Neural cell (in vitro differentiated cells): ENCODE data around the gene CUBN. TPM values are rescaled to one million over a fixed set of nuclear protein-coding genes. Genes with fewer than 3 reads are reported as not detected.

ENCODE experiments used
- H2AFZ ChIP-seq: fragments of 200-600, 300-800 bp; sonication (generic), shearing (Covaris generic); 2 replicates; pipeline ENCODE4 v1.6.0; 2014; ENCODE audit warnings: low read depth, mild to moderate bottlenecking, antibody characterized with exemption, low read length, moderate library complexity
- H3F3A ChIP-seq: fragments of 200-600 bp; shearing (Covaris generic); 2 replicates; pipeline ENCODE4 v1.6.1; 2016; ENCODE audit warnings: mild to moderate bottlenecking, moderate library complexity, mixed read lengths, antibody characterized with exemption, low read length; ENCODE audit not compliant: insufficient read depth, poor library complexity, severe bottlenecking
- H3K27ac ChIP-seq: fragments of 200-600, 300-800 bp; sonication (generic), shearing (Covaris generic); 2 replicates; pipeline ENCODE4 v1.5.1; 2014; ENCODE audit warnings: mild to moderate bottlenecking, low read length, moderate library complexity
- H3K27me3 ChIP-seq: fragments of 300-800, 200-600 bp; sonication (generic), shearing (Covaris generic); 2 replicates; pipeline ENCODE4 v1.6.0; 2014; ENCODE audit warnings: mild to moderate bottlenecking, low read depth, low read length, moderate library complexity; ENCODE audit not compliant: insufficient read depth
- H3K36me3 ChIP-seq: fragments of 300-800, 200-600 bp; sonication (generic), shearing (Covaris generic); 2 replicates; pipeline ENCODE4 v1.5.1; 2014; ENCODE audit warnings: mild to moderate bottlenecking, antibody characterized with exemption, low read length, moderate library complexity; ENCODE audit not compliant: insufficient read depth
- H3K4me2 ChIP-seq: fragments of 300-800, 200-600 bp; sonication (generic), shearing (Covaris generic); 2 replicates; pipeline ENCODE4 v1.6.0; 2014; ENCODE audit warnings: mild to moderate bottlenecking, low read length
- H3K4me3 ChIP-seq: fragments of 300-800, 200-600 bp; sonication (generic), shearing (Covaris generic); 2 replicates; pipeline ENCODE4 v1.5.1; 2014; ENCODE audit warnings: mild to moderate bottlenecking, low read length, moderate library complexity
- H3K79me2 ChIP-seq: fragments of 200-600 bp; shearing (Covaris generic); replicated peaks from 2 replicates; pipeline ENCODE4 v1.6.0; 2014; ENCODE audit warnings: mild to moderate bottlenecking, low read length, moderate library complexity; ENCODE audit not compliant: insufficient read depth
- H3K9ac ChIP-seq: fragments of 300-800, 200-600 bp; sonication (generic), shearing (Covaris generic); 2 replicates; pipeline ENCODE4 v1.6.1; 2016; ENCODE audit warnings: mild to moderate bottlenecking, low read length, mixed read lengths
- H3K9me2 ChIP-seq: fragments of 200-600 bp; shearing (Covaris generic); 2 replicates; pipeline ENCODE4 v1.6.1; 2016; ENCODE audit warnings: mild to moderate bottlenecking, low read length, mixed read lengths; ENCODE audit not compliant: insufficient read depth
- H3K9me3 ChIP-seq: fragments of 200-600, 300-800 bp; sonication (generic), shearing (Covaris generic); 2 replicates; pipeline ENCODE4 v1.6.1; 2016; ENCODE audit warnings: mild to moderate bottlenecking, mixed run types, low read length, moderate library complexity, mixed read lengths
- H4K20me1 ChIP-seq: fragments of 200-600 bp; shearing (Covaris generic); 2 replicates; pipeline ENCODE4 v1.6.1; 2016; ENCODE audit warnings: mild to moderate bottlenecking, mixed run types; ENCODE audit not compliant: insufficient read depth
- CTCF ChIP-seq: fragments of 450-650 bp; IDR thresholded peaks from 2 replicates; pipeline ENCODE4 v1.5.1; 2014; ENCODE audit warnings: antibody characterized with exemption, mild to moderate bottlenecking, moderate library complexity; ENCODE audit not compliant: poor library complexity, severe bottlenecking
- EP300 ChIP-seq: fragments of 450-650 bp; conservative IDR thresholded peaks from 2 replicates; pipeline ENCODE4 v1.6.1; 2014; ENCODE audit warnings: antibody characterized with exemption, mild to moderate bottlenecking, moderate library complexity; ENCODE audit not compliant: poor library complexity, severe bottlenecking
- MXI1 ChIP-seq: fragments of 450-650 bp; conservative IDR thresholded peaks from 2 replicates; pipeline ENCODE4 v1.6.1; 2014; ENCODE audit warnings: antibody characterized with exemption, mild to moderate bottlenecking; ENCODE audit not compliant: poor library complexity, severe bottlenecking
- POLR2AphosphoS5 ChIP-seq: IDR thresholded peaks from 2 replicates; pipeline ENCODE4 v1.6.1; 2012
- RAD21 ChIP-seq: fragments of 450-650 bp; conservative IDR thresholded peaks from 2 replicates; pipeline ENCODE4 v1.6.1; 2014; ENCODE audit warnings: antibody characterized with exemption, mild to moderate bottlenecking, moderate library complexity
- REST ChIP-seq: IDR thresholded peaks from 2 replicates; pipeline ENCODE4 v1.6.1; 2012; ENCODE audit warnings: borderline replicate concordance
- SMC3 ChIP-seq: fragments of 450-650 bp; conservative IDR thresholded peaks from 2 replicates; pipeline ENCODE4 v1.6.1; 2014; ENCODE audit warnings: antibody characterized with exemption, mild to moderate bottlenecking, moderate library complexity; ENCODE audit not compliant: poor library complexity
- TAF1 ChIP-seq: IDR thresholded peaks from 2 replicates; pipeline ENCODE4 v1.6.1; 2012; ENCODE audit warnings: low read depth
- polyA plus RNA-seq: library from polyadenylated mRNA; depleted of rRNA; stranded (reverse); fragments of >200 nt; gene quantifications from 2 replicates; pipeline ENCODE4 v1.2.3, GENCODE V29; 2014

Gene CUBN
- polyA plus RNA-seq, 1 donor from 2014 or later = 7.1 TPM

- Histone ChIP-seq H3K27me3 (no peaks in the 10 kb centered on the region), H3K9me2 (no peaks in the 10 kb centered on the region), H3F3A (no peaks in the 10 kb centered on the region), H3K4me2 (no peak overlapping the region), H3K79me2 (no peaks in the 10 kb centered on the region), H3K4me3 (peak overlapping the region; percentile 17), H2AFZ (no peak overlapping the region), H3K27ac (no peak overlapping the region), H4K20me1 (no peaks in the 10 kb centered on the region), H3K36me3 (no peaks in the 10 kb centered on the region), H3K9ac (peak overlapping the region; percentile 14), H3K9me3 (no peaks in the 10 kb centered on the region)
- TF ChIP-seq POLR2AphosphoS5 = no peak
- TF ChIP-seq MXI1 = no peak
- TF ChIP-seq RAD21 = no peak
- no peak for TF ChIP-seq EP300
- no peak for TF ChIP-seq CTCF
Measured at GRCh38 chr10:17022896-17023295, 106.7 kb downstream of the CUBN start.

GRCh38 chr10:17022466-17022825 is 107.2 kb downstream of the CUBN start:
- Histone ChIP-seq H3K4me2 (no peak overlapping the region), H3K27me3 (no peaks in the 10 kb centered on the region), H3K27ac (peak overlapping the region; percentile 32), H4K20me1 (no peaks in the 10 kb centered on the region), H3K79me2 (no peaks in the 10 kb centered on the region), H3K9me3 (no peaks in the 10 kb centered on the region), H3K9ac (peak overlapping the region; percentile 14), H3K4me3 (peak overlapping the region; percentile 17), H3F3A (no peaks in the 10 kb centered on the region), H3K9me2 (no peaks in the 10 kb centered on the region), H2AFZ (no peak overlapping the region), H3K36me3 (no peaks in the 10 kb centered on the region)
- TF ChIP-seq EP300 (no peak), POLR2AphosphoS5 (no peak), REST (no peak), TAF1 (no peak)

- Histone ChIP-seq H3K27me3 (no peaks in the 10 kb centered on the region), H3K9me3 (no peaks in the 10 kb centered on the region), H3K4me3 (peak overlapping the region; percentile 17), H3K9me2 (no peaks in the 10 kb centered on the region), H3K27ac (peak overlapping the region; percentile 32), H2AFZ (peak overlapping the region; percentile 62), H3K36me3 (no peaks in the 10 kb centered on the region), H3F3A (no peaks in the 10 kb centered on the region), H3K79me2 (no peaks in the 10 kb centered on the region), H4K20me1 (no peaks in the 10 kb centered on the region), H3K9ac (peak overlapping the region; percentile 14), H3K4me2 (no peak overlapping the region)
- no peak for TF ChIP-seq CTCF
- TF ChIP-seq POLR2AphosphoS5 = no peak
- TF ChIP-seq RAD21 = no peak
- TF ChIP-seq TAF1 = no peak
- no peak for TF ChIP-seq REST
- TF ChIP-seq SMC3 = no peak
Measured at GRCh38 chr10:17021656-17022465, 107.8 kb downstream of the CUBN start.
